SK-N-MC (cell line): ENCODE measurements around the gene PRDM16.

Experiments
- DNase-seq: peaks from one replicate; pipeline ENCODE4 v3.0.0-alpha.2; 2011; ENCODE audit warnings: low read depth, low spot score
- H3K27ac ChIP-seq: fragments of 200-600 bp; sonication (generic); 2 replicates; pipeline ENCODE4 v1.5.1; 2016; ENCODE audit warnings: mixed run types
- H3K36me3 ChIP-seq: fragments of 200-600 bp; sonication (generic); 2 replicates; pipeline ENCODE4 v1.6.1; 2017; ENCODE audit warnings: antibody characterized with exemption, low read length, mixed read lengths; ENCODE audit not compliant: insufficient read depth
- H3K4me3 ChIP-seq: fragments of 200-600 bp; sonication (generic); 2 replicates; pipeline ENCODE4 v1.5.1; 2016
- H3K9ac ChIP-seq: fragments of 200-600 bp; sonication (generic); 2 replicates; pipeline ENCODE4 v1.8.0; 2017; ENCODE audit warnings: mixed run types, mixed read lengths; ENCODE audit not compliant: insufficient read length
- H3K9me3 ChIP-seq: fragments of 200-600 bp; sonication (generic); 2 replicates; pipeline ENCODE4 v1.6.1; 2017; ENCODE audit warnings: low read depth, mild to moderate bottlenecking, antibody characterized with exemption, low read length, moderate library complexity, mixed read lengths
- EZH2 ChIP-seq: fragments of 200-600 bp; sonication (generic); IDR thresholded peaks from one replicate; pipeline ENCODE4 v1.6.1; 2017; ENCODE audit warnings: antibody characterized with exemption
- FOXP2 ChIP-seq: optimal IDR thresholded peaks from 2 replicates; pipeline ENCODE3; 2011; ENCODE audit warnings: mild to moderate bottlenecking, moderate library complexity; ENCODE audit not compliant: insufficient read depth; ENCODE audit errors: extremely low read length, control extremely low read depth
- POLR2AphosphoS5 ChIP-seq: IDR thresholded peaks from 2 replicates; pipeline ENCODE4 v1.6.1; 2012; ENCODE audit warnings: mild to moderate bottlenecking, low read depth, low read length, borderline replicate concordance

The PRDM16 gene

GRCh38 chr1:3462356-3463012 is 393.5 kb downstream of the PRDM16 start:
- Histone ChIP-seq H3K9me3 (no peaks in the 10 kb centered on the region), H3K9ac (no peak overlapping the region), H3K4me3 (no peak overlapping the region), H3K27ac (no peak overlapping the region), H3K36me3 (no peaks in the 10 kb centered on the region)
- TF ChIP-seq FOXP2 (no peak), POLR2AphosphoS5 (no peak), EZH2 (no peak)
- DNase-seq: no peak

- H3K9ac ChIP-seq: no peak overlapping the region
- no peaks in the 10 kb centered on the region for H3K9me3 ChIP-seq
- H3K36me3 ChIP-seq: no peaks in the 10 kb centered on the region
- DNase-seq: no peak
- H3K27ac ChIP-seq: no peak overlapping the region
- TF ChIP-seq POLR2AphosphoS5: no peak
- H3K4me3 ChIP-seq: no peak overlapping the region
Measured at GRCh38 chr1:3463013-3463385, 394.0 kb downstream of the PRDM16 start.

GRCh38 chr1:3463408-3463863 is 394.4 kb downstream of the PRDM16 start:
- no peaks in the 10 kb centered on the region for H3K9me3 ChIP-seq
- H3K9ac ChIP-seq: no peak overlapping the region
- no peak overlapping the region for H3K4me3 ChIP-seq
- H3K27ac ChIP-seq: no peak overlapping the region
- H3K36me3 ChIP-seq: no peaks in the 10 kb centered on the region
- TF ChIP-seq FOXP2 (no peak), EZH2 (no peak), POLR2AphosphoS5 (no peak)
- no peak for DNase-seq

GRCh38 chr1:3463891-3464648 is 395.1 kb downstream of the PRDM16 start:
- no peak for DNase-seq
- TF ChIP-seq FOXP2 (no peak), EZH2 (no peak), POLR2AphosphoS5 (no peak)
- Histone ChIP-seq H3K4me3 (no peak overlapping the region), H3K9me3 (no peaks in the 10 kb centered on the region), H3K9ac (no peak overlapping the region), H3K36me3 (no peaks in the 10 kb centered on the region), H3K27ac (no peak overlapping the region)

GRCh38 chr1:3464649-3465025 is 395.6 kb downstream of the PRDM16 start:
- TF ChIP-seq EZH2 (no peak), FOXP2 (no peak), POLR2AphosphoS5 (no peak)
- Histone ChIP-seq H3K27ac (no peak overlapping the region), H3K36me3 (no peaks in the 10 kb centered on the region), H3K4me3 (no peak overlapping the region), H3K9ac (no peak overlapping the region), H3K9me3 (no peaks in the 10 kb centered on the region)
- no peak for DNase-seq

GRCh38 chr1:3465091-3465934 is 396.3 kb downstream of the PRDM16 start:
- no peak overlapping the region for H3K27ac ChIP-seq
- H3K4me3 ChIP-seq: no peak overlapping the region
- H3K36me3 ChIP-seq: no peaks in the 10 kb centered on the region
- DNase-seq: no peak
- H3K9ac ChIP-seq: no peak overlapping the region
- H3K9me3 ChIP-seq: no peaks in the 10 kb centered on the region
- no peak for TF ChIP-seq FOXP2
- no peak for TF ChIP-seq EZH2
- TF ChIP-seq POLR2AphosphoS5: no peak

GRCh38 chr1:3465935-3466321 is 396.9 kb downstream of the PRDM16 start:
- no peak overlapping the region for H3K27ac ChIP-seq
- no peaks in the 10 kb centered on the region for H3K9me3 ChIP-seq
- no peak overlapping the region for H3K9ac ChIP-seq
- TF ChIP-seq FOXP2 (no peak), POLR2AphosphoS5 (no peak), EZH2 (no peak)
- no peak overlapping the region for H3K4me3 ChIP-seq
- no peak for DNase-seq
- no peaks in the 10 kb centered on the region for H3K36me3 ChIP-seq

GRCh38 chr1:3466366-3467075 is 397.5 kb downstream of the PRDM16 start:
- no peak overlapping the region for H3K27ac ChIP-seq
- H3K9me3 ChIP-seq: no peaks in the 10 kb centered on the region
- no peak overlapping the region for H3K9ac ChIP-seq
- no peak for TF ChIP-seq POLR2AphosphoS5
- TF ChIP-seq EZH2: no peak
- TF ChIP-seq FOXP2: no peak
- H3K36me3 ChIP-seq: no peaks in the 10 kb centered on the region
- no peak overlapping the region for H3K4me3 ChIP-seq
- DNase-seq: no peak
